GM12892 (cell line): ENCODE data around the gene USP17L18.
"Not testable (repeated sequence)": the region's sequence is repeated elsewhere in the genome, so short reads cannot be mapped to it uniquely, and the experiment has no call there.

Experiments
- POLR2A ChIP-seq: IDR thresholded peaks from 2 replicates; pipeline ENCODE4 v1.6.1; 2011; ENCODE audit warnings: low read depth, low read length, control low read depth
- POLR2AphosphoS5 ChIP-seq: IDR thresholded peaks from 2 replicates; pipeline ENCODE4 v1.6.1; 2011; ENCODE audit warnings: low read depth, low read length, control low read depth
- TAF1 ChIP-seq: IDR thresholded peaks from 2 replicates; pipeline ENCODE4 v1.6.1; 2011; ENCODE audit warnings: low read depth, mild to moderate bottlenecking, control low read depth, low read length, borderline replicate concordance

DNA sequence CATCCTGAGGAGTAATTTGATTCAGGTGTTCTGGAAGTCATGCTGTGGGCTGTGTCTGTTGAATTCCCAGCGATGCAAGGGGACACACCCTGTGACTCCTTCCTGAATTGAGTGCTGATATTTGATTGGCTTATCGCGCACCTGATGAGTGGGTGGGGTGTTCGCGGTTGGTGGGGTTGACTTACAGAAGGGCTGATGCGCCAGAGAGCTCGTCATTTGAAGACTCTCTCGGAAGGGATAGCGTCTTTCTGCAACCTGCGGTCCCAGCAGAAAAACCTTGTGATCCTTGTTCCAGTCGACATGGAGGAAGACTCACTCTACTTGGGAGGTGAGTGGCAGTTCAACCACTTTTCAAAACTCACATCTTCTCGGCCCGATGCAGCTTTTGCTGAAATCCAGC, 28.6 kb upstream of the USP17L18 start, which contains the start of gene USP17L12:
- not testable (repeated sequence) for TF ChIP-seq TAF1, POLR2A, POLR2AphosphoS5
